Thoracic aorta (tissue), 2 donors: Measurements from ENCODE around the gene MT1A. TPM values are rescaled to one million over a fixed set of nuclear protein-coding genes. Genes with fewer than 3 reads are reported as not detected.

Source experiments
- ATAC-seq: fragments of 150-250 bp; one replicate; pipeline ENCODE4 v1.8.0; 2017; ENCODE audit warnings: low read depth; ENCODE audit not compliant: insufficient number of reproducible peaks, low FRiP score
- DNase-seq: peaks from one replicate; pipeline ENCODE4 v3.0.0-alpha.2; 2020; ENCODE audit warnings: low spot score
- H3K27ac ChIP-seq, 2 donors: fragments of 200-600 bp; sonication (generic); 1 replicate in 1 of 2; 2 replicates in 1 of 2; pipeline ENCODE4 v1.5.1; 2016; ENCODE audit warnings: mild to moderate bottlenecking in 2 of 2, moderate library complexity in 2 of 2
- H3K27me3 ChIP-seq: fragments of 200-600 bp; sonication (generic); replicated peaks from 2 replicates; pipeline ENCODE4 v1.6.0; 2016; ENCODE audit warnings: mild to moderate bottlenecking; ENCODE audit not compliant: insufficient read depth
- H3K36me3 ChIP-seq: fragments of 200-600 bp; sonication (generic); one replicate; pipeline ENCODE4 v1.5.1; 2016
- H3K4me1 ChIP-seq, 2 donors: fragments of 200-600 bp; sonication (generic); 1 replicate in 1 of 2; 2 replicates in 1 of 2; pipeline versions ENCODE4 v1.5.1 to v1.6.0; 2016; ENCODE audit warnings: low read depth in 2 of 2, mild to moderate bottlenecking in 1 of 2; ENCODE audit not compliant: control insufficient read depth in 1 of 2
- H3K4me3 ChIP-seq: fragments of 200-600 bp; sonication (generic); 2 replicates; pipeline ENCODE4 v1.5.1; 2016; ENCODE audit warnings: mild to moderate bottlenecking
- H3K9me3 ChIP-seq: fragments of 200-600 bp; sonication (generic); 2 replicates; pipeline ENCODE4 v1.5.1; 2016
- CTCF ChIP-seq: fragments of 200-600 bp; sonication (generic); IDR thresholded peaks from one replicate; pipeline ENCODE4 v1.5.1; 2019; ENCODE audit warnings: antibody characterized with exemption
- total RNA-seq, 2 donors: library from RNA; depleted of rRNA; stranded (reverse); fragments of >200 nt; gene quantifications; one replicate each; pipeline versions ENCODE4 v1.1.0 to v1.2.3, GENCODE V29; 2016

The MT1A gene
- total RNA-seq, result 100 to 1,000 TPM in 1 of 2 donors, 1 to 10 TPM in 1; 6.5 to 168 TPM

GRCh38 chr16:56637814-56638750 lies at the start of gene MT1A:
Gene MT1A (plus strand): TSS chr16:56638666. CDS start chr16:56638739, 73 bp downstream.
- TF ChIP-seq CTCF, result no peak
- Histone ChIP-seq H3K4me1 (peaks cover 5 to 41% of the 10 kb centered on the region in 2 donors), H3K9me3 (no peaks in the 10 kb centered on the region), H3K36me3 (no peaks in the 10 kb centered on the region), H3K4me3 (peak within 1 kb of the TSS; percentile 75), H3K27me3 (no peaks in the 10 kb centered on the region), H3K27ac (peak within 1 kb of the TSS; percentile 68 to 83)
- ATAC-seq (peak; percentile 59), DNase-seq (peak; percentile 52)

- peak overlapping the region; percentile 68 for H3K4me3 ChIP-seq
- H3K9me3 ChIP-seq, result no peaks in the 10 kb centered on the region
- no peaks in the 10 kb centered on the region for H3K36me3 ChIP-seq
- peaks cover 11% of the 10 kb centered on the region for H3K27me3 ChIP-seq
- ATAC-seq (no peak), DNase-seq (no peak)
- no peak overlapping the region for H3K27ac ChIP-seq
- no peak for TF ChIP-seq CTCF
- peaks cover 7 to 11% of the 10 kb centered on the region in 2 donors for H3K4me1 ChIP-seq
Observed at GRCh38 chr16:56588781-56589140, 49.7 kb upstream of the MT1A start.

GRCh38 chr16:56589141-56590039 lies 49.1 kb upstream of the MT1A start, which contains the start of gene MT3:
Gene MT3 (plus strand): TSS chr16:56589528. CDS start chr16:56589591, 63 bp downstream.
- no peak for TF ChIP-seq CTCF
- no peaks in the 10 kb centered on the region for H3K36me3 ChIP-seq
- H3K27me3 ChIP-seq, result peaks cover 11% of the 10 kb centered on the region
- H3K4me3 ChIP-seq, result peak within 1 kb of the TSS; percentile 68
- H3K4me1 ChIP-seq, result peaks cover 7 to 11% of the 10 kb centered on the region in 2 donors
- DNase-seq (no peak), ATAC-seq (no peak)
- H3K27ac ChIP-seq, result no peak within 1 kb of the TSS
- no peaks in the 10 kb centered on the region for H3K9me3 ChIP-seq

GRCh38 chr16:56591377-56592060 lies 46.9 kb upstream of the MT1A start:
- DNase-seq (no peak), ATAC-seq (no peak)
- no peak overlapping the region for H3K4me3 ChIP-seq
- H3K9me3 ChIP-seq, result no peaks in the 10 kb centered on the region
- H3K27ac ChIP-seq, result no peak overlapping the region
- no peaks in the 10 kb centered on the region for H3K36me3 ChIP-seq
- H3K4me1 ChIP-seq, result peaks cover 7 to 11% of the 10 kb centered on the region in 2 donors
- H3K27me3 ChIP-seq, result peaks cover 11% of the 10 kb centered on the region
- no peak for TF ChIP-seq CTCF
